HG03135 (cell line): ENCODE data around the gene BACH2.

Source experiments
- ATAC-seq: cut with Tn5 transposase; IDR thresholded peaks from one replicate; pipeline ENCODE4 v1.9.1; 2021; ENCODE audit warnings: mild to moderate bottlenecking, moderate library complexity; ENCODE audit not compliant: unreplicated experiment

BACH2 gene

GRCh38 chr6:90241229-90241880 lies 55.3 kb downstream of the BACH2 start:
- ATAC-seq = no peak

- no peak for ATAC-seq
Measured at GRCh38 chr6:90238496-90239266, 58.0 kb downstream of the BACH2 start.

- ATAC-seq = no peak
Measured at GRCh38 chr6:90237350-90237990, 59.2 kb downstream of the BACH2 start.

GRCh38 chr6:90233994-90234393 lies 62.6 kb downstream of the BACH2 start:
- no peak for ATAC-seq

GRCh38 chr6:90233213-90233612 lies 63.4 kb downstream of the BACH2 start:
- no peak for ATAC-seq

GRCh38 chr6:90231798-90232197 lies 64.8 kb downstream of the BACH2 start:
- ATAC-seq = no peak

GRCh38 chr6:90231308-90231707 lies 65.3 kb downstream of the BACH2 start:
- ATAC-seq = no peak

GRCh38 chr6:90230548-90231215 lies 66.0 kb downstream of the BACH2 start:
- no peak for ATAC-seq

GRCh38 chr6:90229331-90230010 lies 67.2 kb downstream of the BACH2 start:
- no peak for ATAC-seq

GRCh38 chr6:90227673-90228072 lies 69.0 kb downstream of the BACH2 start:
- ATAC-seq = no peak

- no peak for ATAC-seq
Measured at GRCh38 chr6:90227213-90227612, 69.4 kb downstream of the BACH2 start.

- ATAC-seq = no peak
Measured at GRCh38 chr6:90226257-90226656, 70.4 kb downstream of the BACH2 start.

GRCh38 chr6:90224196-90224595 lies 72.4 kb downstream of the BACH2 start:
- ATAC-seq = no peak

- ATAC-seq = no peak
Measured at GRCh38 chr6:90222724-90223198, 73.9 kb downstream of the BACH2 start.

GRCh38 chr6:90222008-90222407 lies 74.6 kb downstream of the BACH2 start:
- no peak for ATAC-seq

- no peak for ATAC-seq
Measured at GRCh38 chr6:90221403-90221802, 75.2 kb downstream of the BACH2 start.

- no peak for ATAC-seq
Measured at GRCh38 chr6:90220273-90220672, 76.4 kb downstream of the BACH2 start.

- no peak for ATAC-seq
Measured at GRCh38 chr6:90219209-90219985, 77.2 kb downstream of the BACH2 start.

- no peak for ATAC-seq
Measured at GRCh38 chr6:90218959-90219208, 77.8 kb downstream of the BACH2 start.

- ATAC-seq = no peak
Measured at GRCh38 chr6:90217506-90218127, 79.0 kb downstream of the BACH2 start.
